Measurements from ENCODE around the gene FOXP1. TPM values are rescaled to one million over a fixed set of nuclear protein-coding genes. Genes with fewer than 3 reads are reported as not detected.

The FOXP1 gene
- total RNA-seq, 4 donors from 2014 or later = 181 to 225 (median 205) TPM

GRCh38 chr3:71361334-71361890, 222.1 kb downstream of the FOXP1 start:
- no peaks in the 10 kb centered on the region for H3K9me3 ChIP-seq
- peaks cover 0 to 8% (median 3%) of the 10 kb centered on the region in 4 donors for H3K4me1 ChIP-seq
- TF ChIP-seq EP300 (IDR thresholded peaks at IDR 0.05) (no peak), POLR2AphosphoS5 (IDR thresholded peaks at IDR 0.05) (no peak), POLR2A (IDR thresholded peaks at IDR 0.05; ENCODE audit: low read depth) (no peak)
- TF ChIP-seq, protein P1, sequence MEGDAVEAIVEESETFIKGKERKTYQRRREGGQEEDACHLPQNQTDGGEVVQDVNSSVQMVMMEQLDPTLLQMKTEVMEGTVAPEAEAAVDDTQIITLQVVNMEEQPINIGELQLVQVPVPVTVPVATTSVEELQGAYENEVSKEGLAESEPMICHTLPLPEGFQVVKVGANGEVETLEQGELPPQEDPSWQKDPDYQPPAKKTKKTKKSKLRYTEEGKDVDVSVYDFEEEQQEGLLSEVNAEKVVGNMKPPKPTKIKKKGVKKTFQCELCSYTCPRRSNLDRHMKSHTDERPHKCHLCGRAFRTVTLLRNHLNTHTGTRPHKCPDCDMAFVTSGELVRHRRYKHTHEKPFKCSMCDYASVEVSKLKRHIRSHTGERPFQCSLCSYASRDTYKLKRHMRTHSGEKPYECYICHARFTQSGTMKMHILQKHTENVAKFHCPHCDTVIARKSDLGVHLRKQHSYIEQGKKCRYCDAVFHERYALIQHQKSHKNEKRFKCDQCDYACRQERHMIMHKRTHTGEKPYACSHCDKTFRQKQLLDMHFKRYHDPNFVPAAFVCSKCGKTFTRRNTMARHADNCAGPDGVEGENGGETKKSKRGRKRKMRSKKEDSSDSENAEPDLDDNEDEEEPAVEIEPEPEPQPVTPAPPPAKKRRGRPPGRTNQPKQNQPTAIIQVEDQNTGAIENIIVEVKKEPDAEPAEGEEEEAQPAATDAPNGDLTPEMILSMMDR (IDR thresholded peaks at IDR 0.05) = no peak
- no peaks in the 10 kb centered on the region for H3K27me3 ChIP-seq
- no peak overlapping the region for H3K27ac ChIP-seq (replicated peaks in 1 of 4)
- H3K4me3 ChIP-seq = no peak overlapping the region
- 91% methylated on average over 12 of the region's 12 CpGs for WGBS
- peaks cover 0 to 7% (median 4%) of the 10 kb centered on the region in 4 donors for H3K36me3 ChIP-seq
- DNase-seq (ENCODE audit: extremely low spot score) = no peak
- intact Hi-C loops (cut with DNase I) = no loop called here

DNA sequence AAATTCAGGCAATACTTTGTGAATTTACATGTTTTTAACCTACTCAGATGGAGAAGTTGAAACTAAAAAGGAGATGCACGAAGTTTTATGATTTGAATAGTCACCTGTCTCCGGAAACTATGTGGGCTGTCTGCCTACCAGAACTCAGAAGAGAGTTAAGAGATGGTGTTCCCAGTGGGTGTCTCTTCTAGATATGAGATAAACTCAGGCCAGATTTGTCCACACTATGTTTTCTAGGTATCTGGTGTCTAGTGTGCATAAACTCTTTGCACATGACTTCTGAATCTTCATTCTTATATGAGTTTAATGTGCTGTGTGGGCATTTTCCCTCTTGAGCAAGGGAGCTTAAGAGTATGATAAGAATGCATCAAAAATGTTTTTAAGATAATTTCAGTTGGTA, 222.8 kb downstream of the FOXP1 start:
- WGBS = 83% methylated on average over 2 of the region's 2 CpGs
- H3K4me3 ChIP-seq = no peak overlapping the region
- peaks cover 0 to 11% (median 4%) of the 10 kb centered on the region in 4 donors for H3K4me1 ChIP-seq
- DNase-seq (ENCODE audit: extremely low spot score) = no peak
- peaks cover 0 to 7% (median 4%) of the 10 kb centered on the region in 4 donors for H3K36me3 ChIP-seq
- intact Hi-C loops (cut with DNase I) = no loop called here
- no peak overlapping the region for H3K27ac ChIP-seq (replicated peaks in 1 of 4)
- no peaks in the 10 kb centered on the region for H3K27me3 ChIP-seq
- H3K9me3 ChIP-seq = no peaks in the 10 kb centered on the region
- no peak for TF ChIP-seq EP300 (IDR thresholded peaks at IDR 0.05)
- no peak for TF ChIP-seq POLR2AphosphoS5 (IDR thresholded peaks at IDR 0.05)
- no peak for TF ChIP-seq POLR2A (IDR thresholded peaks at IDR 0.05; ENCODE audit: low read depth)
- TF ChIP-seq, protein P1 (IDR thresholded peaks at IDR 0.05) = no peak

DNA sequence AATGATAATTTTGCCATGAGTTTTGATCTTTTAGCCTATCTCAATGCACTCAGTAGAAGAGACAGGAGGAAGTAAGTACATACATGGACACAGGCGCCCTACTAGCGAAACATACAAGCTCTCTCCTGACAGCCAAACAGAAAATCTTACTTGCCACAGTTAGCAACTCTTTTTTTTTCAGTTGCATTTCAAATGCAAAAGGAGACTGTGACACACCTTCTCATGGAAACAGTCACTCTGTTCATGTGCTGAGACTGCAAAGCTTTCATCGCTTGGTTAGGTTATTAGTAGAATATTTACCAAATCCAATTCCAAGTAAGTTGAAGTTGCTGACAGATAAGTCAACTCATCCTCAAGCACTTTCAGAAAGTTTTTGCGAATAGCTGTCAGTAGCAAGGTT, 223.3 kb downstream of the FOXP1 start:
- Histone ChIP-seq H3K4me3 (no peak overlapping the region), H3K36me3 (peaks cover 0 to 7% (median 4%) of the 10 kb centered on the region in 4 donors), H3K27ac (replicated peaks in 1 of 4) (no peak overlapping the region), H3K9me3 (no peaks in the 10 kb centered on the region), H3K4me1 (peaks cover 0 to 8% (median 4%) of the 10 kb centered on the region in 4 donors), H3K27me3 (no peaks in the 10 kb centered on the region)
- DNase-seq (ENCODE audit: extremely low spot score) = no peak
- no peak for TF ChIP-seq EP300 (IDR thresholded peaks at IDR 0.05)
- TF ChIP-seq POLR2A (IDR thresholded peaks at IDR 0.05; ENCODE audit: low read depth) = no peak
- TF ChIP-seq, protein P1 (IDR thresholded peaks at IDR 0.05) = no peak
- TF ChIP-seq POLR2AphosphoS5 (IDR thresholded peaks at IDR 0.05) = no peak
- 93% methylated on average over 4 of the region's 4 CpGs for whole genome bisulfite sequencing
- intact Hi-C loops (cut with DNase I) = no loop called here

DNA sequence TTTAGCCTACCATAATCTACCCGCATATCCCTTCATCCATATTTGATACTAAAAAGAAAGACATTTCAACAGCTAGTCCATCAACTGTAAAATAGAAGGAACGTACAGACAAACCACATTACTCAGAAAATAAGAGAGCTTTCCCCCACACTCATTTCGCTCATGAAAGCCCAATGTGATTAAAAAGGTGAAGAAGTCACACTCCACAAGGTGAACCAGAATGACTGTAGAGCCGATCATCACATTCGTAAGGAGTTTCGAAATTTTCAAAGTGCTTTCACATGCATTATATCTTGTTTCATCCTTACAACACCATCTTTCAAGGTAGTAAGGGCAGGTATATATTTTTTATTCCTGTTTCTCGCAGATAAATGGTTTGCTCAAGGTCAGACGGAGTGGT, 225.3 kb downstream of the FOXP1 start:
- intact Hi-C loops (cut with DNase I) = no loop called here
- Histone ChIP-seq H3K9me3 (no peaks in the 10 kb centered on the region), H3K27me3 (no peaks in the 10 kb centered on the region), H3K4me3 (no peak overlapping the region), H3K4me1 (peaks cover 0 to 8% (median 4%) of the 10 kb centered on the region in 4 donors), H3K27ac (replicated peaks in 1 of 4) (no peak overlapping the region), H3K36me3 (peaks cover 0 to 7% (median 4%) of the 10 kb centered on the region in 4 donors)
- 96% methylated on average over 8 of the region's 8 CpGs for WGBS
- TF ChIP-seq POLR2A (IDR thresholded peaks at IDR 0.05; ENCODE audit: low read depth) = no peak
- TF ChIP-seq POLR2AphosphoS5 (IDR thresholded peaks at IDR 0.05) = no peak
- TF ChIP-seq, protein P1 (IDR thresholded peaks at IDR 0.05) = no peak
- no peak for TF ChIP-seq EP300 (IDR thresholded peaks at IDR 0.05)
- no peak for DNase-seq (ENCODE audit: extremely low spot score)

- peaks cover 0 to 16% (median 9%) of the 10 kb centered on the region in 4 donors for H3K4me1 ChIP-seq
- no peaks in the 10 kb centered on the region for H3K9me3 ChIP-seq
- H3K36me3 ChIP-seq = peaks cover 0 to 7% (median 4%) of the 10 kb centered on the region in 4 donors
- no peak overlapping the region for H3K27ac ChIP-seq (replicated peaks in 1 of 4)
- intact Hi-C loops (cut with DNase I) = no loop called here
- H3K27me3 ChIP-seq = no peaks in the 10 kb centered on the region
- 73% methylated on average over 6 of the region's 6 CpGs for WGBS
- no peak overlapping the region for H3K4me3 ChIP-seq
- TF ChIP-seq POLR2AphosphoS5 (IDR thresholded peaks at IDR 0.05) (no peak), POLR2A (IDR thresholded peaks at IDR 0.05; ENCODE audit: low read depth) (no peak), EP300 (IDR thresholded peaks at IDR 0.05) (no peak)
- TF ChIP-seq, protein P1 (IDR thresholded peaks at IDR 0.05) = no peak
- no peak for DNase-seq (ENCODE audit: extremely low spot score)
Observed at GRCh38 chr3:71356265-71356664, 227.3 kb downstream of the FOXP1 start.

All from esophagus muscularis mucosa (tissue), 4 donors.